ENCODE data around the gene CTNNA2.

DNA sequence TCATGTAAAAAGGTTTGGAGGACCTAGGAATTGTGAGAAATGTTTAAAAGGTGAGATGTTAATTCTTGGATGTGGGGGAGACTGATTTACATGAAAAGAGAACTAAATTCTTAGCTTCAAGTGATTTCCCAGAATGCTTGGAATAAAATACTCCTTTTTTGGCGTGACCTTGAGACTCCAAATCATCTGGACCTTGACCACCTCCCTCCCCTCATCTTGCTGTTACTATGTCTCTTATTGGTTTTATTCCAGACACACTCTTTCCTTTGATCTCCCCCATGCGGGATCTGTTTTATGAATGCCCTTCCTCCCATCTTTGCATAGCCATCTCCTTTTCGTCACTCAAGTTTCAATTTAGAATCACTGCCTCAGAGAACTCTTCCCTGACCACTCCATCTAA, 811.7 kb downstream of the CTNNA2 start:
- TF ChIP-seq POLR2A (IDR thresholded peaks at IDR 0.05; ENCODE audit: low read depth, low read length) (no peak), TAF1 (IDR thresholded peaks at IDR 0.05; ENCODE audit: borderline replicate concordance, low read depth, low read length) (no peak)
